Measurements from ENCODE around the gene CTIF.

Gene CTIF

GRCh38 chr18:48833701-48834412, 295.0 kb downstream of the CTIF start:
- DNase-seq (ENCODE audit: low read depth in 2 of 2), result no peak

- DNase-seq (ENCODE audit: low read depth in 2 of 2), result peak; percentile 74 to 78
Measured at GRCh38 chr18:48834413-48835031, 295.7 kb downstream of the CTIF start.

- DNase-seq (ENCODE audit: low read depth in 2 of 2), result no peak
Measured at GRCh38 chr18:48835119-48835518, 296.3 kb downstream of the CTIF start.

- DNase-seq (ENCODE audit: low read depth in 2 of 2), result no peak
Measured at GRCh38 chr18:48835745-48836170, 296.9 kb downstream of the CTIF start.

GRCh38 chr18:48836231-48836805, 297.5 kb downstream of the CTIF start:
- DNase-seq (ENCODE audit: low read depth in 2 of 2), result no peak

- no peak for DNase-seq (ENCODE audit: low read depth in 2 of 2)
Measured at GRCh38 chr18:48836806-48837615, 298.2 kb downstream of the CTIF start.

GRCh38 chr18:48837676-48838075, 298.8 kb downstream of the CTIF start:
- DNase-seq (ENCODE audit: low read depth in 2 of 2), result no peak

GRCh38 chr18:48838166-48838775, 299.4 kb downstream of the CTIF start:
- no peak for DNase-seq (ENCODE audit: low read depth in 2 of 2)

GRCh38 chr18:48838921-48839818, 300.3 kb downstream of the CTIF start:
- DNase-seq (ENCODE audit: low read depth in 2 of 2), result no peak

- DNase-seq (ENCODE audit: low read depth in 2 of 2), result no peak
Measured at GRCh38 chr18:48839819-48840490, 301.1 kb downstream of the CTIF start.

- DNase-seq (ENCODE audit: low read depth in 2 of 2), result no peak
Measured at GRCh38 chr18:48840491-48840877, 301.7 kb downstream of the CTIF start.

GRCh38 chr18:48841381-48842258, 302.8 kb downstream of the CTIF start:
- no peak for DNase-seq (ENCODE audit: low read depth in 2 of 2)

- peak in 1 of 2 donors; percentile 34 for DNase-seq (ENCODE audit: low read depth in 2 of 2)
Measured at GRCh38 chr18:48842259-48843061, 303.6 kb downstream of the CTIF start.

GRCh38 chr18:48843162-48843561, 304.3 kb downstream of the CTIF start:
- DNase-seq (ENCODE audit: low read depth in 2 of 2), result no peak

- DNase-seq (ENCODE audit: low read depth in 2 of 2), result no peak
Measured at GRCh38 chr18:48843596-48843995, 304.8 kb downstream of the CTIF start.

GRCh38 chr18:48844271-48844670, 305.4 kb downstream of the CTIF start:
- no peak for DNase-seq (ENCODE audit: low read depth in 2 of 2)

GRCh38 chr18:48845174-48845573, 306.3 kb downstream of the CTIF start:
- DNase-seq (ENCODE audit: low read depth in 2 of 2), result no peak

GRCh38 chr18:48846423-48846932, 307.6 kb downstream of the CTIF start:
- DNase-seq (ENCODE audit: low read depth in 2 of 2), result no peak
